GM12864 (cell line): ENCODE measurements around the gene SLC22A5.
"Not testable (repeated sequence)": the region's sequence is repeated elsewhere in the genome, so short reads cannot be mapped to it uniquely, and the experiment has no call there.

ENCODE experiments used
- DNase-seq: peaks from one replicate; pipeline ENCODE4 v3.0.0-alpha.2; 2011; ENCODE audit warnings: low read depth
- H3K4me3 ChIP-seq: 2 replicates; pipeline ENCODE4 v1.5.1; 2011; ENCODE audit warnings: mild to moderate bottlenecking, low read depth, low read length, control low read depth
- CTCF ChIP-seq: IDR thresholded peaks from 2 replicates; pipeline ENCODE4 v1.5.1; 2011; ENCODE audit warnings: low read depth, mild to moderate bottlenecking, moderate library complexity, low read length, control low read depth, inconsistent platforms; ENCODE audit errors: missing control alignments

Gene SLC22A5

DNA sequence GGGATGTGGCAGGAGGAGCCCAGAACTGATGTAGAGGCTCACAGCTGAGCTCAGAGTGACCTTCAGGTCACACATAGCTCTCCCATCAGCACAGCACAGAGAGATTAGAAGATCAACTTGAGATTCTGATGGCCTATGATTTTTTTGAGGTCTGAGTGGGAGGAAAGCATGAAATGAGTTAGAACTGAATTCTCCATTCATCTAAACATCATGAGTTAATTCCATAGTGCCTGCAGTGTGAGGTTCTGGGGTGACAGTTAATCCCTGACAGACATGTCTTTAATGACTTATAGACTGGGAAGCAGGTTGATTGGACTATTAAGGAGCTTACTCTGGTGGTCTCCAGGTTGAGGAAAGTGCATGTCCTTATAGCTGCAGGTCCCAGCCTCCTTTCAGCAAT is 22.4 kb downstream of the SLC22A5 start:
- H3K4me3 ChIP-seq, result no peak overlapping the region
- no peak for DNase-seq
- no peak for TF ChIP-seq CTCF

DNA sequence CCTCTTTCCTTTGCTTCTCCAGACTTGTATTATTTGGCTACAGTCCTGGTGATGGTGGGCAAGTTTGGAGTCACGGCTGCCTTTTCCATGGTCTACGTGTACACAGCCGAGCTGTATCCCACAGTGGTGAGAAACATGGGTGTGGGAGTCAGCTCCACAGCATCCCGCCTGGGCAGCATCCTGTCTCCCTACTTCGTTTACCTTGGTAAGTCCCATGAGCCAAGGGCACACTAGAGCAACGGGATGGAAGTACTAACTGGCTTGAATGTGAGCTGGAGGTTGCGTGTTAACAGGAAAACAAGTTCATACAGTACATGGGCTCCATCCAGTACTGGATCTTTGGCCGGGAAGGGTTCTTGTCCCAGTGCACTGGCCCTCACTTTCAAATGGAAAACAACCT is 22.9 kb downstream of the SLC22A5 start:
- no peak for DNase-seq
- H3K4me3 ChIP-seq, result no peak overlapping the region
- TF ChIP-seq CTCF, result no peak

- no peak for TF ChIP-seq CTCF
- no peak for DNase-seq
- no peak overlapping the region for H3K4me3 ChIP-seq
Observed at GRCh38 chr5:132392978-132393825, 23.7 kb downstream of the SLC22A5 start.

- TF ChIP-seq CTCF, result no peak
- DNase-seq, result no peak
- no peak overlapping the region for H3K4me3 ChIP-seq
Observed at GRCh38 chr5:132394667-132395259, 25.3 kb downstream of the SLC22A5 start.

DNA sequence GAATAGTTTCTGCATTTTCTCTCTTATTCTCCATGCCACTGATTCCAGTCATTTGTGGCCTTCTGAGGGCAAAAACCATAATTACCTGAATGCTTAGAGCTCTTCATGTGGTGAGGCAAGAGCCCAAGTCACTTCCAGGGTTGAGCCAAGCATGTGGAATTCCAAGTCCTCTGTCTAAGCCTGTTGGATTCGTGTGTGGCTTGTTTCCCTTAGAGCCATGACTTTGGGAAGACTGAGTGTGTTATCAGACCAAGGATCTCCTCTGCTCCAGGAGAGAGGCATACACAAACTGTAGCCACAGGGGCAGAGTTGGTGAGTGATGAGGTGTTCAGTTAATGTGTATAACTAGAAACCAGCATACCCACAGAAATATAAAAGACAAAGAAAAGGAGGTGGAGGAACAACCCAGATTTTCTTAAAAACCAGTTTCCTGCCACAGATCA is 27.1 kb downstream of the SLC22A5 start:
- no peak overlapping the region for H3K4me3 ChIP-seq
- DNase-seq, result no peak
- no peak for TF ChIP-seq CTCF

DNA sequence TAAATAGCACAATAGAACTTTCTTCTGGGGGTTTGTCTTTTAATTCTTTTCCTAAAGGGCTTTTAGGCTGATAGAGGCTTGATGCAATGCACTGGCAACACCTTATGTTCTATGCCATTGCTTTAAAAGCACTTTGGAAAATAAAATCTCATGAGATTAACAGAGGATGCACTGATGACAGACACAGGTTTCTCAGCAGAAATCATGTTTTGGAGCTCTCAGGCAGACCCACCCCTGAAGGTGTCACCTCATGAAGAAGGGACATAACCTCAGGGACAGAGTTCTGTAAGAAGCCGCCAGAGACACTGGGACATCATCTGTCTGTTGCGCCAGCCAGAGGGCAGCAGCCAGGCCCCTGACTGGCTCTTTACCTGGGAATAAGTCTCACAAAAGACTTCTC is 27.7 kb downstream of the SLC22A5 start:
- no peak for TF ChIP-seq CTCF
- H3K4me3 ChIP-seq, result no peak overlapping the region
- no peak for DNase-seq

- DNase-seq, H3K4me3 ChIP-seq: not testable (repeated sequence)
Observed at GRCh38 chr5:132397936-132398675, 28.6 kb downstream of the SLC22A5 start.

DNA sequence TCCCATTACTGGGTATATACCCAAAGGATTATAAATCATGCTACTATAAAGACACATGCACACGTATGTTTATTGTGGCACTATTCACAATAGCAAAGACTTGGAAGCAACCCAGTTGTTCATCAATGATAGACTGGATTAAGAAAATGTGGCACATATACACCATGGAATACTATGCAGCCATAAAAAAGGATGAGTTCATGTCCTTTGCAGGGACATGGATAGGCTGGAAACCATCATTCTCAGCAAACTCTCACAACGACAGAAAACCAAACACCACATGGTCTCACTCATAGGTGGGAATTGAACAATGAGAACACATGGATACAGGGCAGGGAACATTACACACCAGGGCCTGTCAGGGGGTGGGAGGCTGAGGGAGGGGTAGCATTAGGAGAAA is 34.5 kb downstream of the SLC22A5 start:
- not testable (repeated sequence) for H3K4me3 ChIP-seq, DNase-seq
